ENCODE results near the gene SMG6. TPM values are rescaled to one million over a fixed set of nuclear protein-coding genes. Genes with fewer than 3 reads are reported as not detected.

SMG6 gene
- total and polyA plus RNA-seq, 2 experiments from 2014 or later: 11.9 to 19.9 TPM

DNA sequence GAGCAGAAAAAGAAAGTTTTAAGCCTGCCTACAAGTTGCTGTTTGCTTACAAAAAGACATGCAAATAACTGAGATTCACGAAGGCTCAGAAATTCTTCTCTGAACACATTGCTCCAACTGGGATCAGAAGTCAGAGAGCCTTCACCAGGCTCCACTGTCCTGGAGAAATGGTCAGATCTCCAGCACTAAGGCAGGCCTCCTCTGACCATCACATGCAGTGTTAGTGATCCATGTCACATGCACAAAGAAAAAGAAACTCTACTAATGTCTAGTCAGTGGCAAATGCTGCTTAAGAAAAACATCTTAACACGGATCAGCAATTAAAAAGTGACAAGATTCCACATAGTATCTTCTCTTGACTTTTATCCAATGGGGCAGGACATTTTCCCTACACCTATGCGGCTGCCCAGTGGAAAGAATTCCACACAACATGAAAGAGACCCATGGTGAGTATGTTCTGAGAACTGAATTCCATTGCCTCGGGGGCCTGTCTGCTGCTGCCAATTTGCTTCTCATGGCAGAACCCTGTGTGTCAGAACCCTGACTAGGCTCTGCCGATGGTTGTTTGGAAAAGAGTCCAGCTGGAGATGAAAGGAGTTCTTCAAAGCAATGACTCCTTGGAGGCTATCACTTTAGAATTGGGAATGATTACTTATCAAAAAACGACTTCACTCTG lies 152.1 kb downstream of the SMG6 start:
- Histone ChIP-seq H3K4me3 (no peak overlapping the region), H4K20me1 (ENCODE audit: insufficient read depth, poor library complexity, severe bottlenecking) (no peaks in the 10 kb centered on the region), H2AFZ (no peak overlapping the region), H3K27me3 (no peaks in the 10 kb centered on the region), H3K36me3 (replicated peaks; ENCODE audit: insufficient read depth, low read depth) (no peaks in the 10 kb centered on the region), H3K4me1 (ENCODE audit: insufficient read depth) (no peaks in the 10 kb centered on the region), H3K79me2 (no peaks in the 10 kb centered on the region), H3K27ac (no peak overlapping the region), H3K4me2 (no peak overlapping the region), H3K9me2 (replicated peaks; ENCODE audit: insufficient read depth) (no peaks in the 10 kb centered on the region), H3K9me3 (ENCODE audit: low read depth) (no peaks in the 10 kb centered on the region)
- WGBS (ENCODE audit: low lambda C conversion rate, missing lambda C conversion rate): 77% methylated on average over 6 of the region's 6 CpGs
- DNase-seq (ENCODE audit: low spot score): no peak
- TF ChIP-seq, protein P1, sequence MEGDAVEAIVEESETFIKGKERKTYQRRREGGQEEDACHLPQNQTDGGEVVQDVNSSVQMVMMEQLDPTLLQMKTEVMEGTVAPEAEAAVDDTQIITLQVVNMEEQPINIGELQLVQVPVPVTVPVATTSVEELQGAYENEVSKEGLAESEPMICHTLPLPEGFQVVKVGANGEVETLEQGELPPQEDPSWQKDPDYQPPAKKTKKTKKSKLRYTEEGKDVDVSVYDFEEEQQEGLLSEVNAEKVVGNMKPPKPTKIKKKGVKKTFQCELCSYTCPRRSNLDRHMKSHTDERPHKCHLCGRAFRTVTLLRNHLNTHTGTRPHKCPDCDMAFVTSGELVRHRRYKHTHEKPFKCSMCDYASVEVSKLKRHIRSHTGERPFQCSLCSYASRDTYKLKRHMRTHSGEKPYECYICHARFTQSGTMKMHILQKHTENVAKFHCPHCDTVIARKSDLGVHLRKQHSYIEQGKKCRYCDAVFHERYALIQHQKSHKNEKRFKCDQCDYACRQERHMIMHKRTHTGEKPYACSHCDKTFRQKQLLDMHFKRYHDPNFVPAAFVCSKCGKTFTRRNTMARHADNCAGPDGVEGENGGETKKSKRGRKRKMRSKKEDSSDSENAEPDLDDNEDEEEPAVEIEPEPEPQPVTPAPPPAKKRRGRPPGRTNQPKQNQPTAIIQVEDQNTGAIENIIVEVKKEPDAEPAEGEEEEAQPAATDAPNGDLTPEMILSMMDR (IDR thresholded peaks at IDR 0.05; ENCODE audit: poor library complexity): no peak
- TF ChIP-seq EZH2 (IDR thresholded peaks at IDR 0.05; ENCODE audit: borderline replicate concordance) (no peak), EZH2phosphoT487 (IDR thresholded peaks at IDR 0.05; ENCODE audit: low read depth, severe bottlenecking, unreplicated experiment) (no peak)

DNA sequence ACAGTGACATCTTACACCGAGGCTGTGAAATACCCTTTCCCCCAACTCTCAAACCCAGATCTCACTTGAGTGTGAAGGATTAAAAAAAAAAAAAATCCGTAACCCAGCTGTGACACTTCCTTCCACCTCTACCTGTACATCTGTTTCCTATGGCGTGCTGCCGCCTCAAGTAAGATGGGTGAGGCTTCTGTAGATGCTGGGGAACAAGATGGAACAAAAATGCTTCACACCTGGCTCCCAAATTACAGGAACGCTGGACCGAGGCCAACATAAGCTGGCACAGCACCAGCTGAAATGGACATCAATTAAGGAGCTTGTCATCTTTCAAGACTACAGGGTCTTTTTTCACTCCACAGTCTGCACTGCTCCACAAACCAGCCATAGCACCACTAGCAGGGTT lies 152.8 kb downstream of the SMG6 start:
- H3K4me2 ChIP-seq: no peak overlapping the region
- no peak for TF ChIP-seq EZH2 (IDR thresholded peaks at IDR 0.05; ENCODE audit: borderline replicate concordance)
- no peaks in the 10 kb centered on the region for H3K79me2 ChIP-seq
- no peaks in the 10 kb centered on the region for H3K9me2 ChIP-seq (replicated peaks; ENCODE audit: insufficient read depth)
- WGBS (ENCODE audit: low lambda C conversion rate, missing lambda C conversion rate): 96% methylated on average over 6 of the region's 6 CpGs
- no peaks in the 10 kb centered on the region for H3K9me3 ChIP-seq (ENCODE audit: low read depth)
- H3K27ac ChIP-seq: no peak overlapping the region
- no peak overlapping the region for H2AFZ ChIP-seq
- no peak overlapping the region for H3K4me3 ChIP-seq
- H4K20me1 ChIP-seq (ENCODE audit: insufficient read depth, poor library complexity, severe bottlenecking): no peaks in the 10 kb centered on the region
- no peaks in the 10 kb centered on the region for H3K36me3 ChIP-seq (replicated peaks; ENCODE audit: insufficient read depth, low read depth)
- no peaks in the 10 kb centered on the region for H3K4me1 ChIP-seq (ENCODE audit: insufficient read depth)
- H3K27me3 ChIP-seq: no peaks in the 10 kb centered on the region
- no peak for DNase-seq (ENCODE audit: low spot score)

DNA sequence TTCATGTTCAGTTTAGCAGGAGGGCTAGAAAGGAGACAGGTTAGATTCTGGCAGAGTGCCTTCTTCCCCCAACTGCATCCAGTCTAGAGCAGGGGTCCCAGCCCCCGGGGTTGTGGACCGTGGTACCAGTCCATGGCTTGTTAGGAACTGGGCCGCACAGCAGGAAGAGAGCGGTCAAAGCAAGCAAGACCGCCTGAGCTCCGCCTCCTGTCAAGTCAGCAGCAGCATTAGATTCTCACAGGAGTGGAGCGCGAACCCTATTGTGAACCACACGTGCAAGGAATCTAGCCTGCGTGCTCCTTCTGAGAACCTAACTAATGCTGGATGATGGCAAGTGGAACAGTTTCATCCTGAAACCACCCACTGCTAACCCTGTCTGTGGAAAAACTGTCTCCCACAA lies 153.7 kb downstream of the SMG6 start:
- Histone ChIP-seq H3K4me1 (ENCODE audit: insufficient read depth) (no peaks in the 10 kb centered on the region), H4K20me1 (ENCODE audit: insufficient read depth, poor library complexity, severe bottlenecking) (no peaks in the 10 kb centered on the region), H3K4me2 (no peak overlapping the region), H3K79me2 (no peaks in the 10 kb centered on the region), H3K9me2 (replicated peaks; ENCODE audit: insufficient read depth) (no peaks in the 10 kb centered on the region), H3K9me3 (ENCODE audit: low read depth) (no peaks in the 10 kb centered on the region), H3K27me3 (no peaks in the 10 kb centered on the region), H3K4me3 (no peak overlapping the region), H2AFZ (no peak overlapping the region), H3K27ac (no peak overlapping the region), H3K36me3 (replicated peaks; ENCODE audit: insufficient read depth, low read depth) (no peaks in the 10 kb centered on the region)
- WGBS (ENCODE audit: low lambda C conversion rate, missing lambda C conversion rate): 96% methylated on average over 10 of the region's 10 CpGs
- DNase-seq (ENCODE audit: low spot score): no peak
- TF ChIP-seq EZH2 (IDR thresholded peaks at IDR 0.05; ENCODE audit: borderline replicate concordance): no peak
- TF ChIP-seq, protein P1 (IDR thresholded peaks at IDR 0.05; ENCODE audit: poor library complexity): no peak
- TF ChIP-seq EZH2phosphoT487 (IDR thresholded peaks at IDR 0.05; ENCODE audit: low read depth, severe bottlenecking, unreplicated experiment): no peak

DNA sequence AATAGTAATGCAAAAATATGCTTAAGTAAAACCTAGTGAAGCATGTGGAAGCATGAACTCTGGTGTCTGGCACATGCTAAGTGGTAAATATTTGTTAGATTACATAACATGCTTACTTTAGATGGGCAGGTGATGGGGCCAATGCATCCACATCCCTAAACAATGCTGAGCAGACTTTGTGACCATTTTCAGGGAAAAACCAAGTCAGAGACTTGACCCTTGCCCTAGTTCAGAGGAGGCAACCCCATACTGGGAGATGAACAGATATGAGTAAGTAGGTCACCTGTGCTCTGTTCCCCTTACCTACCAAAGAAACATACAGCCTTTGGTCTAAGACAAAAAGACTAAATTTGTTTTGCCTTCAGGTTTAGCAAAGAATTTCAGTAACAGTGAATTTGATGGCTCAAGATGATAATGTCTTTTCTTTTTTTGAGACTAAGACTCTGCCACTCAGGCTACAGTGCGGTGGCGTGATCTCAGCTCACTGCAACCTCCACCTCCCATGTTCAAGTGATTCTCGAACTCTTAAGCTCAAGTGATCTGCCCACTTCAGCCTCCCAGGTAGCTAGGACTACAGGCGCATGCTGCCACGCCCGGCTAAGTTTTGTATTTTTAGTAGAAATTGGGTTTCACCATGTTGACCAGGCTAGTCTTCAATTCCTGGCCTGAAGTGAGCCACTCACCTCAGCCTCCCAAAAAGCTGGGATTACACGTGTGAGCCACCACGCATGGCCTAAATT lies 157.3 kb downstream of the SMG6 start:
- Histone ChIP-seq H3K9me2 (replicated peaks; ENCODE audit: insufficient read depth) (no peaks in the 10 kb centered on the region), H3K27me3 (no peaks in the 10 kb centered on the region), H3K4me3 (no peak overlapping the region), H4K20me1 (ENCODE audit: insufficient read depth, poor library complexity, severe bottlenecking) (no peaks in the 10 kb centered on the region), H3K27ac (no peak overlapping the region), H3K79me2 (no peaks in the 10 kb centered on the region), H2AFZ (no peak overlapping the region), H3K36me3 (replicated peaks; ENCODE audit: insufficient read depth, low read depth) (no peaks in the 10 kb centered on the region), H3K4me1 (ENCODE audit: insufficient read depth) (no peaks in the 10 kb centered on the region), H3K4me2 (no peak overlapping the region), H3K9me3 (ENCODE audit: low read depth) (no peaks in the 10 kb centered on the region)
- DNase-seq (ENCODE audit: low spot score): no peak
- 94% methylated on average over 8 of the region's 8 CpGs for WGBS (ENCODE audit: low lambda C conversion rate, missing lambda C conversion rate)
- TF ChIP-seq, protein P1 (IDR thresholded peaks at IDR 0.05; ENCODE audit: poor library complexity): no peak
- no peak for TF ChIP-seq EZH2 (IDR thresholded peaks at IDR 0.05; ENCODE audit: borderline replicate concordance)
- TF ChIP-seq EZH2phosphoT487 (IDR thresholded peaks at IDR 0.05; ENCODE audit: low read depth, severe bottlenecking, unreplicated experiment): no peak

Data from hepatocyte (in vitro differentiated cells).